Measurements from ENCODE around the gene CREB3L2.
A peak's percentile ranks its signal among the peaks of the same experiment; 100 is the strongest.

CREB3L2 gene

DNA sequence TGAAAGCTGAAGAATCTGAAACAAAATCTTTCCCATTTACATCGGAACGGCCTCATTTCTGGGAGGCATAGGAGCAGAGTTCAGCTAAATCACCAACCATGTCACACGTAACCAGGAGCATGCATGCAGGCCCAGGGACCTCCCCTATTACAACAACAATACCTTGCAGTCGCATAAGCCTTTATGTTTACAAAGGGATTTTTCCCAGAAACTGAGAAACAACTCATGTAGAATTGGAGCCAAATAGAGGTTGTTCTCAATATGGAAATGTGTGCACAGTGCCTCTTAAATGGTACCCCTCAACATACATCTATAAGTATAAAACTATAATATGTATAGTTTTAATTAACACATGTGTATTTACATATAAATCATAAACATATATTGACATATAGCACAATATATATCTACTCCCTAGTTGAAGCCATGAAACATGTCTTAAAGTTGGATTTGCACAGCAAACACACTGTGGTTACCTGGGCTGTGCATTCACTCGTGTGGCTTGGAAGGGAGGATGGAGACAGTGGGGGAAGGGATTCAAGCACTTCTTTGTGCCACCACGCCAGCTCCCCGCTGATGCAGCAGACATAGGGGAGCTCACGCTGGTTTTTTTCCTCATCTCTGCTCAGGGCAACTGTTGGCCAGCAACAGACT lies 120.2 kb downstream of the CREB3L2 start:
- no peaks in the 10 kb centered on the region for H3K9me3 ChIP-seq (ENCODE audit: severe bottlenecking)
- H3K36me3 ChIP-seq, result peaks cover 15% of the 10 kb centered on the region; the same call in 1 of the 2 replicates
- H3K4me3 ChIP-seq (ENCODE audit: low read depth, low read length), result no peak overlapping the region
- TF ChIP-seq, protein P1, sequence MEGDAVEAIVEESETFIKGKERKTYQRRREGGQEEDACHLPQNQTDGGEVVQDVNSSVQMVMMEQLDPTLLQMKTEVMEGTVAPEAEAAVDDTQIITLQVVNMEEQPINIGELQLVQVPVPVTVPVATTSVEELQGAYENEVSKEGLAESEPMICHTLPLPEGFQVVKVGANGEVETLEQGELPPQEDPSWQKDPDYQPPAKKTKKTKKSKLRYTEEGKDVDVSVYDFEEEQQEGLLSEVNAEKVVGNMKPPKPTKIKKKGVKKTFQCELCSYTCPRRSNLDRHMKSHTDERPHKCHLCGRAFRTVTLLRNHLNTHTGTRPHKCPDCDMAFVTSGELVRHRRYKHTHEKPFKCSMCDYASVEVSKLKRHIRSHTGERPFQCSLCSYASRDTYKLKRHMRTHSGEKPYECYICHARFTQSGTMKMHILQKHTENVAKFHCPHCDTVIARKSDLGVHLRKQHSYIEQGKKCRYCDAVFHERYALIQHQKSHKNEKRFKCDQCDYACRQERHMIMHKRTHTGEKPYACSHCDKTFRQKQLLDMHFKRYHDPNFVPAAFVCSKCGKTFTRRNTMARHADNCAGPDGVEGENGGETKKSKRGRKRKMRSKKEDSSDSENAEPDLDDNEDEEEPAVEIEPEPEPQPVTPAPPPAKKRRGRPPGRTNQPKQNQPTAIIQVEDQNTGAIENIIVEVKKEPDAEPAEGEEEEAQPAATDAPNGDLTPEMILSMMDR (IDR thresholded peaks at IDR 0.05; ENCODE audit: low read depth, low read length), result no peak
- DNase-seq, result no peak
- H3K27ac ChIP-seq, result no peak overlapping the region
- H3K27me3 ChIP-seq (ENCODE audit: insufficient read depth, low read depth, severe bottlenecking), result no peaks in the 10 kb centered on the region

DNA sequence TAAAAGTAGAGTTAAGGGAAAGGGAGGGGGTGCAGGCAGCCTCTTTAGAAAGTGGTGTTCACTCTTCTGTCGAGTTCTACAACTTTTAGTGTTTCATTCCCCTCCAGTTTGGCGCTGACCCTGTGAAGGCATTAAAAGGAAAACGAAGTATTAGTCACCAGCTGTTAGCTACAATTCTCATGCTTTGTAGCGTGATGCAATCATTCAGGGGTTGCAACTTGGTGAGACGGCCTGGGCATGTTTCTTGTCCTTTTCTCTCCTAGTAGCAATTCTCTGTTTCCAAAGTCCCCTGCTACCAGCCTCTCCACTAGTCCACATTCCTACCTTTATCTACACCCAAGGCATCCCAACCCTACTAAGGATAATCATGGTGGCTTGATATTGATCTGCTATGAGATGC lies 121.5 kb downstream of the CREB3L2 start:
- no peak for DNase-seq
- TF ChIP-seq, protein P1 (IDR thresholded peaks at IDR 0.05; ENCODE audit: low read depth, low read length), result no peak
- Histone ChIP-seq H3K4me3 (ENCODE audit: low read depth, low read length) (no peak overlapping the region), H3K9me3 (ENCODE audit: severe bottlenecking) (no peaks in the 10 kb centered on the region), H3K27me3 (ENCODE audit: insufficient read depth, low read depth, severe bottlenecking) (no peaks in the 10 kb centered on the region), H3K36me3 (peaks cover 15% of the 10 kb centered on the region; the same call in 1 of the 2 replicates), H3K27ac (no peak overlapping the region)

DNA sequence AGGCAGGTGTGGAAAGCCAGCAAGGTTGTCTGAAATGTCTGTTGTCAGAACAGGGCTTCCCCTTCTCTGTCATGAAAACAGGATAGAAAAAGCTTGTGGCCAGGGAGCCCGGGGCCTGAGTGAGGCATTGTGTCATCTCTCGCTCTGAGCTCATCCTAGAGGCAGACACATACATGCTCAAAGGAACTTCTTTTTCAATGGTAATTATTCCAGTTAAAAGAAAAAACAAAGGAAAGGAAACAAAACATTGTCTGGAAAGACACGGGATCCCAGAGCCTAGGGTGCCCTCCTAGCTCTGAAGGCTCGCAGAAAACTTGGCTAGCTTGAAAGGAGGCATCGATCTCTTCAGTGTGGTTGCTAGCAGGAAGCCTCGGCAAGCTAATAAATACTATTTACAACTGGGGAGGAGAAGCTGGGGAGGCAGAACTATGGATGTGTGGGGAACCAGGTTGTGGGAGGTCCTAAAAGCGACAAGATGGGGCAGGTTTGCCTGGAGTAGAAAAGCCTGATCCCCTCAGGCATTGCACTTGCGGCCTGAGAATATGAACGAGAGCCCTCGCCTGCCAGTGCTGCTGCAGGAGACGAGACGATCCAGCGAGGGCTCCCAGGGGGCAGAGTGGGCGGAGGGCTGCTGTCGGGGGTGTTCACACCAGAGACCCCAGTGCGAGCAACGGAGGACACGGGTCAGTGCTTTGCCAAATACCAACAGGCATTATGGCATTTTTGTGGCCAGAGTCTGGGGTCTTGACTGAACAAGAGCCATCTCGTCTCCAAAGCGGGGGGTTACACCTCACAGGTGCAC lies 122.3 kb downstream of the CREB3L2 start:
- peaks cover 15% of the 10 kb centered on the region; the same call in 1 of the 2 replicates for H3K36me3 ChIP-seq
- H3K4me3 ChIP-seq (ENCODE audit: low read depth, low read length), result no peak overlapping the region
- DNase-seq, result no peak
- H3K27ac ChIP-seq, result no peak overlapping the region
- TF ChIP-seq, protein P1 (IDR thresholded peaks at IDR 0.05; ENCODE audit: low read depth, low read length), result no peak
- H3K9me3 ChIP-seq (ENCODE audit: severe bottlenecking), result no peaks in the 10 kb centered on the region
- H3K27me3 ChIP-seq (ENCODE audit: insufficient read depth, low read depth, severe bottlenecking), result no peaks in the 10 kb centered on the region

DNA sequence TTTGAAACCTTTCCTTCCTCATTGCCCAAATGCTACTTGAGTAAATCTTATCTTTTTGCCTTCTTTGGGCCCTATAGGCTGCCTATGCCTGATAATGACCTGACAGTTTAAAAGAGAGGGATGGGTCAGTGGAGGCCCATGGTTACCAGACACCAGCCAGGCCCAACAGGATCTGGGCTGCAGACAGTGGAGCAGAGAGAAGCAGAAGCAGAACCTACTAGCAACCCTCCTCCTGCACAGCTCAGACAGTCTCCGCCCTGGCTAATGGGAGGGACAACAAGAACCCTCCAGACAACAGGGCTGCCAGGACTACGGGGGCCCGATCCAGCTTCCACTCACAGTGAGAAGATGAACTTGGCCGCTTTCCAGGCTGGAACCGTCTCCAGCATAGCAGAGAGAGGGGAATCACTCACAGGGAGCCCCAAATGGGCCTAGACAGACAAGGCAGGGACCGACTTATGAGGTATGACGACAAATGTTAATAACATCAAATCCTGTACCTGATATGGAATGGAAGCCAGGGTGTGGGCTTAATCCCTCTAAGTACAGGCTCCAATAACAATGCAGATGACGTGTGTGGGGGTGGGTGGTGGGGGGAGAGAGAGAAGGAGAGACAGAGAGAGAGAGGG lies 123.4 kb downstream of the CREB3L2 start:
- Histone ChIP-seq H3K27me3 (ENCODE audit: insufficient read depth, low read depth, severe bottlenecking) (no peaks in the 10 kb centered on the region), H3K36me3 (peaks cover 15% of the 10 kb centered on the region; the same call in 1 of the 2 replicates), H3K27ac (0 out of 2 replicates have a peak overlapping the region, but pooled peaks have one; percentile 5), H3K4me3 (ENCODE audit: low read depth, low read length) (no peak overlapping the region), H3K9me3 (ENCODE audit: severe bottlenecking) (no peaks in the 10 kb centered on the region)
- DNase-seq, result peak; percentile 45
- TF ChIP-seq, protein P1 (IDR thresholded peaks at IDR 0.05; ENCODE audit: low read depth, low read length), result no peak

DNA sequence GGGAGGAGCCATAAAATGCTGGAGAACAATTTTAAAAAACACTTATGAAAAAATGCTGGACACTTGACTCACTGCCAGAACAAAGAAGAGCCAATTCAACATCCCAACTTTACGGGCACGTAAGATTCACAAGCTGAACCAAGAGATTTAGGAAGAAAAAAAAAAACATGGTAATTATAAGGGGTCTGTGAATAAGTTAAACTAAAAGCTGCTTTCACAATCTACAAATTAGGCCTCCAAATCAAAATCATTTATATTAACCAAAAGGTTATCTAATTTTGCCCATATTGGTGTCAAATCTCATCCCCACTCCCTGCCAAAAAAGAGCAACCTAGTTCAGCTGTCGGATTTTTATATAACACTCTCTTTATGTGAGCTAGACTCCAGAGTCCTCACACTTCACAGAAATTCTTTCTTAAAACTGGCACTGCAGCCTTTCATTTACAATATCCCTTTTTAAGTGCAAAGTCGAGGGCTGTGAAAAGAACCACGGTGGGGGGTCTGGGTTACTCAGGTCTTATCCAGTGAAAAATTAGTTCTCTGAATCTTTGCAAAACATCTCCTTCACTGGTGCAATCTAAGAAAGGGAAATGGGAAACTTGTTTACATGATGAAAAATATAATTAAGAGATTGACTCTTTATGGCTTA lies 124.7 kb downstream of the CREB3L2 start:
- no peaks in the 10 kb centered on the region for H3K9me3 ChIP-seq (ENCODE audit: severe bottlenecking)
- TF ChIP-seq, protein P1 (IDR thresholded peaks at IDR 0.05; ENCODE audit: low read depth, low read length), result no peak
- H3K27me3 ChIP-seq (ENCODE audit: insufficient read depth, low read depth, severe bottlenecking), result no peaks in the 10 kb centered on the region
- no peak for DNase-seq
- H3K36me3 ChIP-seq, result peaks cover 8% of the 10 kb centered on the region; the same call in 1 of the 2 replicates
- H3K27ac ChIP-seq, result no peak overlapping the region
- no peak overlapping the region for H3K4me3 ChIP-seq (ENCODE audit: low read depth, low read length)
